Putamen (tissue), 1 donor: Measurements from ENCODE around the gene FRMD4B.

ENCODE experiments used
- DNase-seq: peaks from one replicate; pipeline ENCODE4 v3.0.0-alpha.2; 2016; ENCODE audit warnings: low spot score

Gene FRMD4B

DNA sequence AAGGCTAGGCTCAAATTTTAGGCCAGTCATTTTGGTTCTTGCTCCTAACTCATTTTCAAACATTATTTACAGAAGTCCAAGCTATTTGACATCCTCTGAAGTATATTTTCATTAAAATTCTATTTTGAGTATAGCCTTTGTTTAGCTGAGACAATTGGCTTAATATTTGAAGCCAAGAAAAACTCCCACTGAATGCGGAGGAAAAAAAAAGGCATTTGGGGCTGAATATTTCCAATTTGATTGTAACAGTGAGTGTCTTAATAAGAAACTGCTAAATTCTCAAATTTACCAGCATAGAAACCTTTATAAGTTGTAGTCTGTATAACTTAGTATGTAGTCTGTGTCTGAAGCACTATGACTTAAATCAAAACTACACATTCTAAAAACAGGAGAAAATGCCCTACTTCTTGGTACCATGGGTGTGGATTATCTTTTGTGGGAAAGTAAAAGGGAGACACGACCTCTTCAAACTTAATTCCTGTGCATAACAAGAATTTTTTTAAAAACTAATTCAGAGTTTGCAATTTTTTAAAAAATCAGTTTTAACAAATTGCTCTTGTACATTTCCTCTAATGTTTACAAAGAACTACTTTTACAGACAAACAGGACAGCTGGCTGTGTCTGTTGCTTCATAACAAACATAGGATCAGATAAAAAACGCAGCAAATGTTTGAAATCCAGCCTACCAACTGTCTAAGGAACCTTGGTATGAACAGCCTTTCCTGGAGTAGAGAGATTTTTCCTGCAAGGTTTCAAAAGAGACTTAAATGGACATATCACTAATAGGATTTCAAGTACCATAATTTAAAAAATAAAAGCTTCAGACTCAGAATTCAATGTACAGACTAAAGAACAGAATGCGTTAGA, 210.8 kb downstream of the FRMD4B start:
- DNase-seq, result no peak

DNA sequence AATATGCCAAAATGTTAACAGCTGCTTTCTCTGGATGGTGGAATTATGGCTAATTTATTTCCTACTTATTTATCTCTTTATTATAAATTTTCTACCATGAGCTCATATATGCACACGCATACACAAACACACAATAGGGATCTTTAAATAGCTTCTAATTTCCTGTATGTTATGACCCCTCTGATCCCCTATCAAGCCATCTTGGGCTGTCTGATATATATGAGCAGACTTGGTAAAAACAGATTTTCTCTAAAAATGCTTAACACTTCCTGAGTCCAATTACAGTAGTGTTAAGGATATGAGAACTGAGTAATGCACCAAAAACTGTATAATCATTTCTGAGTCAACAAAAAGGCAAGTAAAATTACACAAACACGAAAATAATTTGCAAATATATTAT, 211.4 kb downstream of the FRMD4B start:
- DNase-seq, result no peak

DNA sequence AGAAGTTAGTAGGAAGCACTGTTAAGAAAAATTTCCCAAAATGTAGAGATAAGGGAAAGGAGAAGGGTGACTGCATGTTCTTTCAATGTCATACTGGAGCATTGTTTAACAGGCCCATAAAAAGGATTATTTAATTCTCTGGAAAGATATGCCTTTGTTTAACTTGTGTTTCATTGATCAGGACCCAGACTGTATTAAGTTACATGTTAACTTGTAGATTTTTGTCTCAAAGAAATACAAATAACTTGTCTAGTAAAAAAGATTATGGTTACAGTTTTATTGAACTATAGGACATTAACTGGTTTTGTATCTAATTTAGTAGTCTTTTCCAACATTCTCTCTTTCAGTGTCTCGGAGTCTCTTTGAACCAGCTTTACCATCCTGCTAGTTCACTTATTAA, 213.8 kb downstream of the FRMD4B start:
- no peak for DNase-seq

DNA sequence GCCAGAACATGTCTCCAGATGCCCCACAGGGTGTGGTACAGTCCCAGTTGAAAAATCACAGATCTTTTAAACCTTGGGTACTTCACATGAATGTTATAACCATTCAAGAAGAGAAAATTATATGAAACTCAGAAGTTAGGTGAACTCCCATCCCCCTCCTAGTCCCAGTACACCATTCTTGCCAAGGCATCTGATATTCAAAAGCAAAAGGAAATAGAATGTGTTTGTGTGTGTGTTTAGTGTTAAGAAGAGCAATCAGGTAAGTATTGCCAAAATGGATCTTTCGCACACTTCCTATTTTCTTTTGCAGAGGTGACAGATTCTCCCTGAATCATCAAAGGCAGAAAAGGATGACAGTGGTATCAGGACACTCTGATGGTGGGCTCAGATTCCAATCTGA, 219.4 kb downstream of the FRMD4B start:
- DNase-seq, result no peak

DNA sequence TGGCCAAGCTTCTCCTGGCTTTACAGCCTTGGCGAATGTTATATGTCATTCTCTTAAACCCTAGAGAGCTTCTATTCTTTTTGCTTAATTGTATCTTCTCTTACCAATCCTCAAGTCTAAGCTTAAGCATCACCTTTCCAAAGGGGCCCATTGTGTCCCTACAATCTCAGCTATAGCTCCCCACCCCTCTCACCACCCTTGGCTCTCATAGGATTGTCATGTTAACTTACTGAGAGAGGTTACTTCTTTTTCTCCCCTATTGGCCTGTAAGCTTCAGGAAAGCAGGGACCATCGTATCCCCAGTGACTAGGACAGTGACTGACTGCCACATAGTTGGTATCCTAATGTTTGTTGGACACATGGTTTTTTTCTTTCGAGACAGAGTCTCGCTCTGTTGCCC, 220.1 kb downstream of the FRMD4B start:
- DNase-seq, result no peak

DNA sequence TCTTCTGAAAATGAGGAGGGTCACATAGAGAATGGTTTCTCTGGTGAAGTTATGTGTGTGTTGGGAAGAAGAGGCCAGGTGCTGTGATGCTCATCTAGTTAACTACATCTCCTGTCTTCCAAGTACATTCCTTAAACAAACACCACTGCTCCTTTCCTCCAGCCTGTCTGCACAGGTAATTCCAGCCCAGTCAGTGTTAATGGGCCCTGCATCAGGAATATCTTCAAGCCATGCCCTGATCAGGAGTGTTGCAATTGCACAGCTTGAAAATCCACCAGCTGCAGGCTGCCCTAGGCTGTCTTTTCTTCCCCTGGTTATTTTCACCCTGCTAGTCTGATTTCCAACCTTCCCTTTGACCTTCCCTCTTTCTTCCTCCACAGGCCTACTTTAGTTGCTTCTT, 221.6 kb downstream of the FRMD4B start:
- DNase-seq, result no peak

DNA sequence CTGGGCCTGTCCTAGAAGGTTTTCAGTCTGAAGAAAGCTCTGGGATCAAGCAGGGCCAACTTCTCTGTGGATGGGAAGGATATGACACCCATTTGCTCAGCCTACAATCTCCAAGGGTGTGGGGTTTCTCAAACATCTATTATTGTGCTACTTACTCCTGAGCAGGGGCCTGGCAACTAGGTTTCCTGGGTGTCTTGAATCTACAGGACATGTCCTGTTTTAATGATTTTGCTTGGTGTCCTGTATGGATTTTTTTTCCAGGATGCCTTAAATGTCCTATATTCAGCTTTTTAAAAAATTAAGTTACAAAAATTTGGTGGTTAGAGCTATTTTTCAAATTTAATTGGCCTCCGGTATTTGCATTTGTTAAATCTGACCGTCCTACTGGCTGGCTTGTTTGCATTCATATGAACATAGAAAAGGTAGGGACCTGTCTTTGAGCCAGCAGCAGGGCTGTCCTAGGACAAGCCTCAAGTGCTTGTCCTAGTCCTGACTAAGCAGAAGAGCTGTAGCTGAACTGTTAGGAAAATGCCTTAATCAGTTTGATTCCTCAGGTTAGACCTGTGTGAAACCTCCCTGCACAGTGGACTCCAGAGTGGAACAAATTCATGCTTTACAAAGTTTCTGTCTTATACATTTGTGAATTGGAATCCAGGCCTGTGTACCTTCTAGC, 223.4 kb downstream of the FRMD4B start:
- DNase-seq, result no peak

DNA sequence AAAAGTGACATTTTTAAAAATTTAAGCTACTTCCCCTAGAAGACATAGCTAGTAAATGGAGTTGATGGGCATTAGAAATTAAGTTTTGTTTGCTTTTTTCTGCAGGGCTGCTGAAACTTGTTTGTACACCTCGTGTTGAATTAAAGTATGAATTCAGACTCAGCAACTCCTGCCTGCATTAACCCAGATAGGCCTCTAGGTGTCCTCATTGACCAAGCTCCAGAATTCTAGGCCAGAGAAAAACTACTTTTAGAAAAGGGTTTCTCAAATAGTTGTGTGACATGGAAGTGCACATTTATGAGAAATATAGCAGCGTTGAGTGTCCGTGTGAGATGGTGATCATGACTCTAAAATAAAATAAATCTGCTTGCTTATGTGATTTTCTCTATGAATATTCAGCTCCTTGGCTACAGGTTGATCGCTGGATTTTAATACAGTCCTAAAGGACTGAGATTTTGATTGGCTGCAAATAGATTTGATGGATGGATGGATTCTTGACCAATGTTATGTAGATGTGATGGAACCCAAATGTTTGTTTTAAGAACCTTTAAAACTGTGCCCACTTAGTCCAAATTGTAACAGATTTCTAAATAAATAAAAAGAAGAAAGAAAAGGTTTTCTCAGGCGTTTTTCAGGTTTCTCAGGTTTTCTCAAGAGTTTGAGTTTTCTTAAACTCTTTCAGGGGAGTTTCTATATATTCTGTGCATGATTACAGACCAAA, 224.1 kb downstream of the FRMD4B start:
- peak; percentile 67 for DNase-seq

DNA sequence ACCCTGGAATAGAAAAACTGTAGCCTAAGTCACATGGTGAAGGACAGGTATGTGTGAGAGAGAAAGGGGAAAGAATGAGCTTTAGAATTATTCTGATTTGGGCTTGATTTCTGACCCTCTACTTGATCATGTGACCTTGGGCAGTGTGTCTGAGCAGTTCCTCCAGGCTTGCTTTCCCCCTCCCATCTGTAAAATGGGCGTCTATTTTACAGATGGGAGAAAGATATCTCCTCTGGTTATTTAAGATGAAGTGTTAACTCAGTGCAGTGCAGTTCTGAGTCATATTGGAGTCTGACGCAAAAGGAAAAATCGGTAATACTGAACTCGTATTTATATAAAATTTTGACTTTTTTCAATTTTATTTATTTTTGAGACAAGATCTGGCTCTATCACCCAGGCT, 225.4 kb downstream of the FRMD4B start:
- DNase-seq, result no peak

DNA sequence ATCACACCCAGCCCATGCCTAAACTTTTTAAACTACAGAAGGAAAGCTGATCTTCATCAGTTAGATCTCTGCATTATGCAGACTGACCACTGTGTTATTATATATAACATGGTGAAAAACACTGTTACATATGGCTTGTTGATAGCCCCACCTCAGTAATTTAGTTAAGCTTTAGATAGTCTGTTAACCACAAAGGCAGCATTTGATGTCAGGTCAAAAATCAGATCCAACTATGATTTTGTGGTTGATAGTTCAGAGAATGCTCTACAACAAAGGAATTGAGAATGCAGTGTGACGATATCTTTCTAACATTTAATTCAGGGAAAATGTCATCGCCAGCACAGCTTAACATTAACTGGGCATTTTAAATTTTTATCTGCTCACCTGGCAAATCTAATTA, 225.8 kb downstream of the FRMD4B start:
- DNase-seq, result no peak

DNA sequence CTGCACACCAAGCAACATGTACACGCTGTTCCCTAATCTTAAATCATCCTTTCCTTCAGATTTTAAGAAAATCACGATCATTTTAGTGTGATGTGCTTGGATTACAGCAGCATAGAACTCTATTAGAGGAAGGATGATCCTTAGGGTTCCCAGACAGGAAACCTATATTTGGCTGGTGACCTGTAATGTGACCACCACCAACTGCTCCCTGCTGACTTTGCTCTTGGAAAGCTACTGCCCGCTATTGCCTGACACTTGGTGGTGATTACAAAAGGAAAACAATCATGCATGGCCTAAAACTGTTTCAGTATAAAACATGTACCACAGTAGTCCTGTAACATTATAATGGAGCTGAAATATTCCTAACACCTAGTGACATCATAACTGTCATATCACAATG, 236.3 kb downstream of the FRMD4B start:
- DNase-seq, result no peak

DNA sequence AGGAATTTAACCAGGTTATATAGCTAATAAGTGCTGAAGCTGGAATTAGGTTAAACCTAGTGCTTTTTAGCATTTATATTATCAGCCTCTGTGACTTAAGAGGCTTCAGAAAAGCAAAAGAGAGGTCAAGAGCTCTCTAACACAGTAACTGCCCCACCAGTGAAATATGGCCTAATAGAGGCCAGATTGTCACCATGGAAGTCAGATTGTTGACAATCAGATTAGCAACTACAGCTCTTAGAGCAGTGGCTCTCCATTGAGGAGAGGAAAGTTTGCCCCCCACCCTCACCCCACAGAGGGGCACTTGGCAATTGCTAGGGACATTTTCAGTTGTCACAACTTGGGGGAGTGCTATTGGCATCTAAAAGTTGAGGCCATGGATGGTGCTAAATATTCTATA, 240.2 kb downstream of the FRMD4B start:
- DNase-seq, result no peak

DNA sequence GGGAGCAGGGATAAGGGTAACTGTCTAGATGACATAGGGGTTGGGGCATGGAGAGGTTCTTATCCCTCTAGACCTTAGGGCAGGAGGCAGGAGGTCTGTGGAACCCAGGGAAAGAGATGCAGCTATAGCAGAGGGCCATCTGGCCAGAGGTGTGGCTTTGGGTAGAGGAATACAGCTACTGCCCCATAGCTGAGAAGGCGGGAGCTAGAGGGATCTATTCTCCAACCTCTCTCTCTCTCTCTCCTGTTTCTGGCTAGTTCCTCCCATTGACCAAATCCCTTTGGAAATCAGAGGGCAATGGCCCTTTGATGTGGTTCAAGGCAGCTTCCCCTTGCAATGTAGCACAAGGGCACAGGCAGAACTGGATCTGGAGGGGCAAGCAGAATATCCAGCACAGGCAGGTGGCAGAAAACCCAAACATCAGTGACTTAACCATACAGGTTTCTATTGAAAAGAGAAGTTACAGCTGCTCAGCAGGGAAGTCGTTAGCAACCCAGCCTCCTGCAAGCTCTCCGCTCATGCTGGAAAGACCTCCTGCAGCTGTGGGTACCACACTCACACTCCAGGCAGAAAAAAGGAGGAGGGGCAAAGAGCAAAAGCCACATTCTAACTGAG, 241.2 kb downstream of the FRMD4B start:
- no peak for DNase-seq

DNA sequence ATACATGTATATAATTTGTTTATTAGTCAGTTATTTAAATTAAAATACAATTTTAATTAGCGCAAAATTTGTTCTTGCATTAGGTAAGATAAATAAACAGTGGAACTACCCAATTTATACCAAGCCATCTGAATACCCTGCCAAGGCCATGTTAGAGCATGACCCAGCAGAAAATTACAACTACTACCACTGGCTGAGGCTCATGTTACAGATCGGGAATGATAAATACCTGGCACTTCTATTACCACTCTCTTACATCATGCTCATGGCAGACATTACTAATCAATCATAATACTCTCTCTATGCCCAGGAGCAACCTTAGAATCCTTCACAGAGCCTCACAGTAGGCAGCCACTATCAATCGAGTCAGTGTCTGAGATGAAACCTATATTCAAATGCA, 242.3 kb downstream of the FRMD4B start:
- DNase-seq, result no peak

DNA sequence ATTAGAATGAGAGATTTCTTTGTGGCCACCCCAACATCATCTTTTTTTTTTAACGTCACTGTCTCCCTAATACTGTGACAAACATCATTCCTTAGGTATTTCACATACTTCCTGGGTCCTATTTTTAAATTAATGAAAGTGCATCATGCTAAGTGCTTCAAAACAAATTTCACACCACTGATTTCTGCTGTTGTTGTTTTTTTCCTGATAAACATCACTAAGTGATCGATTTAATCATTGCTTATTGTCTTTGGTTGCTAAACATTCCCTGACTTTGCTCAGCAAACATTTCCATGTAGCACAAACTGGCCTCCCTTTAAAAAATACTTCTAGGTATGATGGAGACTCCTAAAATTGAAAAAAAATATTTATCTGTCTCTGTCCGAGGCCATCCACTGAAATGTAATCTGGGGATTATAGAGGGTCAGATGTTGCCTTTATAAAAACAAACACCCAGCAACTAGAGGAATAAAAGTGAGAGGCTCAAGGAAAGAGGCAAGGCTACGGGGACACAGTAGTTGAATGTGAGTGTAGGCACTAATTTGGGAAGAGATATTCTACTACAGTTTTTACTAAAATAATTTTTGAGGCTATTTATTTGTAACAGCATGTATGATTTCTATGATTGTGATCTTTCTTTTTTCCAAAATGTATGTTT, 243.0 kb downstream of the FRMD4B start:
- no peak for DNase-seq

DNA sequence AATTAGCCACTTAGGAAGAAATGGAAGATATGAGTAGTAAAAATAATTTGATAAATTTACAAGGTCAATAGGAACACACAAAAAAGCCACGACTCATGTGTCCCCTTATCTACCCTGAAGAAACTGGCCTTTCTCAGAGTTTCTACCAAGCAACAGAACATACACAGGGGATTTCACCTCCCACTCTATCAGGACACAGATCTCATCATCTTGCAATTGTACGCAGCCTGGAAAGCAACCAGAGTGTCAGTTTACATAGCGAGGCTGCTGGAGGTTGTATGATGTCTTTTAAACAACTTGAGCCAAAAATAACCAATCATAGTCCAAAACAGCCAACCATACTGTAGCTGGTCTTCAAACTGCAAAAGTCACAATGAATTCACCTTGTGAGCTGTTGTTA, 243.8 kb downstream of the FRMD4B start:
- no peak for DNase-seq

DNA sequence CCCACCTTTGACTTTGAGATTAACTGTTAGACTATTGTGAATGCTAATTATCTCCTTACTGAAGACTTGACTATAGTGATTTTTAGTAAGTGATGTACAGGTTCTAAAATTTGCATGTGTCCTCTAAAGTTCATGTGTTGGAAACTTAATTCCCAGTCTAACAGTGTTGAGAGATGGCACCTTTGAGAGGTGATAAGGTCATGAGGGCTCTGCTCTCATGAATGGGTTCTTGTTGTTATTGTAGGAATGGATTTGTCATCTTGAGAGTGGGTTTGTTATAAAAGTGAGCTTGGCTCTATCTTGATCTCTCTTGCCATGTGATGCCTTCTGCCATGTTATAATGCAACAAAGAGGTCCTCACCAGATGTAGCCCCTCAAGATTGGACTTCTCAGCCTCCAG, 244.6 kb downstream of the FRMD4B start:
- no peak for DNase-seq

DNA sequence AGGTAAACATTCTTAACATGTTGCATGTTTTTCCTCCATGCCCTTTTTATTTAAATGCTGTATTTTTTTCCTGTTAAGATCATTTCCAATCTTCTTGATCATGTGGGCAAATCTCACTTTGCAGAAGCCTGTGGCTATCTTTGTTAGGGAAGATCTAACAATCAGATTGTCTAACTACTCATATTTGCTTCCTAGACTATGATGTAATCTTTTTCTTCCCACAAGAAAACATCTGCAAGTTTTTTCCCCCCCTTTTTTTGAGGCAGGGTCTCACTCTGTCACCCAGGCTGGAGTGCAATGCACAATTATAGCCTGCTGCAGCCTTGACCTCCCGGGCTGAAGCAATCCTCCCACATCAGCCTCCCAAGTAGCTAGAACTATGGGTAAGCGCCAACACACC, 248.5 kb downstream of the FRMD4B start:
- DNase-seq, result no peak

DNA sequence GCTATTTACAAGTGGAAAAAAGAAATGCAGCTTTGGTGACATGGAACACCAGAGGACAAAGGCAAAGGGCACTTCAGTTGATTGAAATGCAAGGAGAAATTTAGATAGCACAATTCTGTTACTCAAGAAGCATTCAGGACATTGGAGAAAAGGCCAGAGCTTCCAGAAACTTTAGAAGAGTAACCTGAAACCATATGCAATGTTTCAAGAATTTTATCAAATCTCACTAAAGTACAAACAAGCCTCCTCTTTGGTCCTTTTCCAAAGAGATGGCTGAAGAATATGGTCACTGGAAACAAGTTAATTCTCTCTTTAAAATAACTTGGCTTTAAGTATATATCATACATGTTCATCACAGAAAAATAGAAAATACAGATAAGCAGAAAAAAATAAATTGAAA, 248.9 kb downstream of the FRMD4B start:
- DNase-seq, result no peak

DNA sequence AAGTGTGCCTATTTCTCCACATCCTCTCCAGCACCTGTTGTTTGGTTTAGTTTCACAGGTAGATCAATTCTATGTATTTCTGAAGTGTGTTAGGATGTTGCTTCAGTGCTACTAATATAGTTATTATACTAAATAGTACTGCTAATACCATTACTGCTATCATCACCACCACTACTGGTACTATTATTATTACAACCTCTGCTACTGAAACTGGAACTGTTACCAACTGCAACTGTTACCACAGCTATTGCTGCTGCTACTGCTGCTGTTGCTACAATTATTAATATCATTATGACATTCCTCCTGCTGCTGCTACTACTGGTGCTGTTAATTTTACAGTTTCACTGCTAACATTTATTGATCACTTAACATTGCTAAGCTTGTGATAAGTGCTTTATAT, 255.2 kb downstream of the FRMD4B start:
- DNase-seq, result no peak

DNA sequence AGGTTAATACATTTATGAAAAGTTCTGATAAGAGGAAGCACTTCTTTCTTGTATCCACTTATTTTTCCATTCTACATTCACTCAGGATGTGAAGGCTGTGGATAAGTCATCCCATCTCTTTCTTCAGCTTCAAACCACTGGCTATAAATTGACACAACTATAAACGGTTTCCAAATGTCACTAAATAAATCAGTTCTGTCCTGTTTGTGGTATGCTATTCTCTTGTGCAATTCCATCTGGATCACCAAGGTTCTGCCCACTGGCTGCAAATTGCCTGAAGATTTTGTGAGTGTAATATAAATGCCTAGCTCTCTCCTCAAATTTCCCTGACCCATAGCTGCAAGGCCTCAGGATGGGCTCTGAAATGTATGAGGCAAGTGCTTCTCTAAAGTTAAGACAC, 256.4 kb downstream of the FRMD4B start:
- no peak for DNase-seq

DNA sequence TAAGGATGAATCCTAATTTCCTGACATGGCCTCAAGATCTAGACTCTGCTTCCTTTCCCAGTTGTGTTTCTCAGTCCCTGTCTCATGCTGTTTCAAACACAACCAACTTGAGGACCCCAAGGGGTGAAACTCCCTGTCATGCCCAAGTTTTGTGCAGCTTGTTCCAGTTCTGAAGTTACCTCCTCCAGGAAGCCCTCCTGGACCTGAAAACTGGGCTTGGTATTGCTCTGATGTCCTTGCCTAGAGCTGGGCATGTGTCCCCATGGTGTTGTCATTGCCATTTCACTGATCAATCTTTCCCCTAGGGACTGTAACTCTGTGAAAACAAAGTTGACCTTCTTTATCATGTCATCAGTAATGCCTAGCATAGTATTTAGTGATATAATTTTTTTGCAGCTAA, 257.4 kb downstream of the FRMD4B start:
- no peak for DNase-seq
